Myocyte (in vitro differentiated cells): Measurements from ENCODE around the gene SPATS2. TPM values are rescaled to one million over a fixed set of nuclear protein-coding genes. Genes with fewer than 3 reads are reported as not detected.
"Not testable (repeated sequence)": the region's sequence is repeated elsewhere in the genome, so short reads cannot be mapped to it uniquely, and the experiment has no call there.

Experiments used
- DNase-seq: peaks from one replicate; pipeline ENCODE4 v3.0.0-alpha.2; 2012; ENCODE audit warnings: low read depth
- total RNA-seq: library from RNA; depleted of rRNA; stranded (reverse); fragments of >200 nt; gene quantifications from 2 replicates; pipeline ENCODE4 v1.2.3, GENCODE V29; 2014

SPATS2 gene
- total RNA-seq, 1 donor from 2014 or later, result 43.0 TPM

- not testable (repeated sequence) for DNase-seq
Observed at GRCh38 chr12:49509681-49510080, 142.4 kb downstream of the SPATS2 start.

- DNase-seq, result no peak
Observed at GRCh38 chr12:49511410-49511809, 144.1 kb downstream of the SPATS2 start.

- no peak for DNase-seq
Observed at GRCh38 chr12:49512546-49512945, 145.3 kb downstream of the SPATS2 start.

GRCh38 chr12:49515266-49515665 is 148.0 kb downstream of the SPATS2 start:
- DNase-seq, result peak; percentile 68

- no peak for DNase-seq
Observed at GRCh38 chr12:49518914-49519573, 151.8 kb downstream of the SPATS2 start.

GRCh38 chr12:49519574-49519936 is 152.3 kb downstream of the SPATS2 start:
- DNase-seq, result no peak

GRCh38 chr12:49521389-49521788 is 154.1 kb downstream of the SPATS2 start:
- no peak for DNase-seq

GRCh38 chr12:49524660-49525324 is 157.5 kb downstream of the SPATS2 start:
- no peak for DNase-seq

GRCh38 chr12:49525942-49526341 is 158.7 kb downstream of the SPATS2 start:
- DNase-seq, result no peak

- DNase-seq, result no peak
Observed at GRCh38 chr12:49527361-49528130, 160.3 kb downstream of the SPATS2 start.

GRCh38 chr12:49529414-49529813 is 162.2 kb downstream of the SPATS2 start:
- no peak for DNase-seq

GRCh38 chr12:49531745-49532144 is 164.5 kb downstream of the SPATS2 start:
- no peak for DNase-seq

GRCh38 chr12:49533331-49533730 is 166.1 kb downstream of the SPATS2 start:
- no peak for DNase-seq

GRCh38 chr12:49534122-49534521 is 166.9 kb downstream of the SPATS2 start:
- DNase-seq, result not testable (repeated sequence)

GRCh38 chr12:49534731-49535278 is 167.5 kb downstream of the SPATS2 start:
- no peak for DNase-seq

- DNase-seq, result no peak
Observed at GRCh38 chr12:49535921-49536525, 168.8 kb downstream of the SPATS2 start.

GRCh38 chr12:49536526-49537071 is 169.3 kb downstream of the SPATS2 start:
- no peak for DNase-seq

GRCh38 chr12:49537231-49537751 is 170.0 kb downstream of the SPATS2 start:
- no peak for DNase-seq

- DNase-seq, result no peak
Observed at GRCh38 chr12:49537752-49538509, 170.7 kb downstream of the SPATS2 start.
